GM19372 (cell line): Measurements from ENCODE around the gene FDPS.

Experiments used
- ATAC-seq: cut with Tn5 transposase; IDR thresholded peaks from one replicate; pipeline ENCODE4 v1.9.1; 2021; ENCODE audit warnings: mild to moderate bottlenecking, low read depth, moderate library complexity; ENCODE audit not compliant: unreplicated experiment

The FDPS gene

GRCh38 chr1:155339515-155340097 lies 30.9 kb downstream of the FDPS start:
- ATAC-seq = no peak

- no peak for ATAC-seq
Observed at GRCh38 chr1:155342842-155343241, 34.2 kb downstream of the FDPS start.

- no peak for ATAC-seq
Observed at GRCh38 chr1:155352631-155353030, 44.0 kb downstream of the FDPS start.

GRCh38 chr1:155360051-155360450 lies 51.4 kb downstream of the FDPS start:
- ATAC-seq = no peak
